ENCODE results near the gene PI4K2B. TPM values are rescaled to one million over a fixed set of nuclear protein-coding genes. Genes with fewer than 3 reads are reported as not detected.

The PI4K2B gene
- total RNA-seq, 2 experiments from 2014 or later, result 32.4 to 35.1 TPM

DNA sequence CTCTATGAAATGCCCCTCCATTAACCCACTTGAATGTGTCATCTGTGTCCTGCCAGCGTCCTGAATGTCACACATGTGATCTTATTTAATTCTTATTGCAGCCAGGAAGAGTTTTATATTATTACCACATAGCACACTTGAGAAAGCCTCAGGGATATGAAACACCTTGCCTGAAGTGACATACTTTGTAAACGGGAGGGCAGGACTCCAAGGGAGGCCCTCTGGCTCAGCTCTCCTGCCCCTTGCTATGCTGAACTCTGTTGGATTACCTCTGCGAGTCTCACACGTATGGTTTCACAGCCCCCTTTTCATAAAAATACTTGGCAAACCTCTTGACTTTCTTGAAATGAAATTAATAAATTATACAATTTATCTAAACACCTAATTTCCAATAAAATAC is 67.6 kb downstream of the PI4K2B start:
- no peaks in the 10 kb centered on the region for H3K36me3 Mint-ChIP-seq
- no peaks in the 10 kb centered on the region for H3K4me1 Mint-ChIP-seq
- no peak overlapping the region for H3K4me3 Mint-ChIP-seq
- POLR2A ChIA-PET, result no interaction called here
- no peak for DNase-seq
- no peak overlapping the region for H3K27ac Mint-ChIP-seq
- no peaks in the 10 kb centered on the region for H3K9me3 Mint-ChIP-seq
- ATAC-seq (ENCODE audit: low read depth), result no peak
- H3K27me3 Mint-ChIP-seq, result peaks cover 14% of the 10 kb centered on the region

DNA sequence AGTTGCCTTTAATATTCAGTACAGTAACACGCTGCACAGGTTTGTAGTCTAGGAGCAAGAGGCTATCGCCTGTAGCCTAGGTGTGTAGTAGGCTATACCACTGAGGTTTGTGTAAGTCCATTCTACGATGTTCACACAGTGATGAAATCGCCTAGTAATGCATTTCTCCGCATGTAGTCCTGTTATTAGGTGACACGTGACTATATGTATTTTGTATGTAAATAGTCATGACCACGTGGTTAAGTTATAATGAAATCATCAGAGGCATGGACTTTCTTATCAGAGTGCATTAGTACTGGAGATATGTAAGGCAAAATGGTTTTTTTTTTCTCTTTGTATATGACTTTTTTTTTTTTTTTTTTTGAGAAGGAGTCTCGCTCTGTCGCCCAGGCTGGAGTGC is 68.8 kb downstream of the PI4K2B start:
- H3K4me3 Mint-ChIP-seq, result no peak overlapping the region
- no peaks in the 10 kb centered on the region for H3K4me1 Mint-ChIP-seq
- H3K36me3 Mint-ChIP-seq, result no peaks in the 10 kb centered on the region
- DNase-seq, result no peak
- no peak for ATAC-seq (ENCODE audit: low read depth)
- no peak overlapping the region for H3K27ac Mint-ChIP-seq
- H3K9me3 Mint-ChIP-seq, result no peaks in the 10 kb centered on the region
- peaks cover 14% of the 10 kb centered on the region for H3K27me3 Mint-ChIP-seq
- POLR2A ChIA-PET, result no interaction called here

DNA sequence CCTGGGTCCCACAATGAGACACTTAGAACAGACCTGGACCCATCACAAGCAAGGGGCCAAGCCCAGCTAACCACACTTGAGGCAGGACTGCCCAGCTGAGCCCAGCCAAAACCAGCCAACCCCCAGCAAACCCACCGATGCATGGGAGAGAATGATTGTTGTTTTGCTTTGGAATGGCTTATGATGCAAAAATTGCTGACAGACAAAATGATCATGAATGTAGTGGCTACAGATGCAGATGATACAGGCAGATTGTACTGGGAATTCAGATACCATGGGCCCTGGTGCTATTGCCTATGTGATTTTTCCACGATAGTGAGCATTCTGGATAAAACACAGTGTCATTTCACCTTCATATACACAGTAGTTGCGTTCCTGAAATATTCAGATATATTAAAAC is 69.7 kb downstream of the PI4K2B start:
- DNase-seq (no peak), ATAC-seq (ENCODE audit: low read depth) (no peak)
- Mint-ChIP-seq H3K36me3 (no peaks in the 10 kb centered on the region), H3K27me3 (peaks cover 13% of the 10 kb centered on the region), H3K9me3 (no peaks in the 10 kb centered on the region), H3K27ac (no peak overlapping the region), H3K4me1 (no peaks in the 10 kb centered on the region), H3K4me3 (no peak overlapping the region)
- POLR2A ChIA-PET, result no interaction called here

DNA sequence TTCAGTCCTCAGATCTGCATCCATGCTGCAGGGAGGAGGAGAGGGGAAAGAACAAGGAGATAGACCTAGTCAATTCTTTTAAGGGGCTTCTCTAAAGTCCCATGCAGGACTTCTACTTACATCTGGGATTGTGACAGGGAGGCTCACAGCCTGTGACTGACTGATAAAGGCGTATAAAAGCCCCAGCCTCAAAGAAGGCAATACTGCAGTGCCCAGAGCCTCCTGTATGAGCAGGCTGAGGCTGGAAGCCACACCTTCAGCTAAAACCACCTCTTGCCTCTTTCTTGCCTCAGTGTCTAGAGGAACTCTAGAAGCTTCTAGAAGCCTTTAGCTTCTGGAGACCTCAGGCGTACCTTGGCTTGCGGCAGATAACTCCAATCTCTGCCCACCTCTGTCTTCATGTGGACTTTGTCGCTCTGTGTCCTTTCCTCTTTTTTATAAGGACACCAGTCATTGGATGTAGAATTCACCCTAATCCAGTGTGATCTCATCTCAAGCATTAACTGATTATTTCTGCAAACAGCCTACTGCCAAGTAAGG is 72.8 kb downstream of the PI4K2B start:
- H3K4me1 Mint-ChIP-seq, result peaks cover 1% of the 10 kb centered on the region
- DNase-seq, result no peak
- H3K9me3 Mint-ChIP-seq, result no peaks in the 10 kb centered on the region
- no peak overlapping the region for H3K4me3 Mint-ChIP-seq
- POLR2A ChIA-PET, result no interaction called here
- no peak overlapping the region for H3K27ac Mint-ChIP-seq
- no peaks in the 10 kb centered on the region for H3K36me3 Mint-ChIP-seq
- no peak for ATAC-seq (ENCODE audit: low read depth)
- H3K27me3 Mint-ChIP-seq, result peaks cover 10% of the 10 kb centered on the region

DNA sequence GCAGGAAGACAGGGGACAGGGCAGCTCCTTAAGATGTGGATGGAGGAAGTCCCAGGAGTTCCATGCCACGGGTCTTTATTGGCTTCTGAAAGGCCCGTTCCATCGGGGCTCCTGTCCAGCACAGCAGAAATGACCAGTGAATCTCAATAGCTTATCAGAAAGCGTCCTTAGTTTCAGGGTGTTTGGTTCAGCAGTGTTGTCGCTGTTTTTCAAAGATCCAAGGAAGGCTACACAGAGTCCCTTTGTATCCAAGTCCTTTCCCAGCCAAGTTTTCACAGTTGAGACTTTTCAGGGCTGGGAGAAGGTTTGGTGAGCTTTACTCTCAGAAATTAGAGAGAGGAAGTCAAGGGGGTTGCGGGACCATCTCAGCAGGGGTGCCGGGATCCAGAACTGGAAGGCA is 73.8 kb downstream of the PI4K2B start:
- no peaks in the 10 kb centered on the region for H3K9me3 Mint-ChIP-seq
- no peak for ATAC-seq (ENCODE audit: low read depth)
- peaks cover 5% of the 10 kb centered on the region for H3K4me1 Mint-ChIP-seq
- H3K27ac Mint-ChIP-seq, result no peak overlapping the region
- H3K36me3 Mint-ChIP-seq, result no peaks in the 10 kb centered on the region
- DNase-seq, result no peak
- POLR2A ChIA-PET, result no interaction called here
- peaks cover 10% of the 10 kb centered on the region for H3K27me3 Mint-ChIP-seq
- no peak overlapping the region for H3K4me3 Mint-ChIP-seq

DNA sequence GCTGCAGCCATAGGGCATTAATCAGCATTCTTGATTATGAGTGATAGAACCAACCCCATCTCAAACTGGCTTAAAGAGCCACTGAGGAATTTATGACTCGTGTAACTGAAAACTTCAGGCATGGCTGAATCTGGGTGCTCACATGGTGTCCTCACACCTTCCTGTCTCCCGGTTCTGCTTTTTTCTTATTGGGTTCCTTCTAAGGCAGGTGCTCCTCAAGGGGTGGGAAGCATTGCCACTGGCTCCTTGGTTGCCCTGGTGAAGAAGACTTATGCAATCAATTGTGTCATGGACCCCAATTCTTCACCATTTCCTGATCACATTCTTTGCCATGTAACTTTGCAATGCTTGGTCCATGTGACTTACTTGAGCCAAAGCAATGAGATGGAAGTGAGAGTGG is 74.5 kb downstream of the PI4K2B start:
- Mint-ChIP-seq H3K9me3 (no peaks in the 10 kb centered on the region), H3K36me3 (no peaks in the 10 kb centered on the region), H3K4me3 (no peak overlapping the region), H3K4me1 (peaks cover 7% of the 10 kb centered on the region), H3K27ac (peak overlapping the region; percentile 41), H3K27me3 (peaks cover 10% of the 10 kb centered on the region)
- no peak for ATAC-seq (ENCODE audit: low read depth)
- POLR2A ChIA-PET, result no interaction called here
- no peak for DNase-seq

DNA sequence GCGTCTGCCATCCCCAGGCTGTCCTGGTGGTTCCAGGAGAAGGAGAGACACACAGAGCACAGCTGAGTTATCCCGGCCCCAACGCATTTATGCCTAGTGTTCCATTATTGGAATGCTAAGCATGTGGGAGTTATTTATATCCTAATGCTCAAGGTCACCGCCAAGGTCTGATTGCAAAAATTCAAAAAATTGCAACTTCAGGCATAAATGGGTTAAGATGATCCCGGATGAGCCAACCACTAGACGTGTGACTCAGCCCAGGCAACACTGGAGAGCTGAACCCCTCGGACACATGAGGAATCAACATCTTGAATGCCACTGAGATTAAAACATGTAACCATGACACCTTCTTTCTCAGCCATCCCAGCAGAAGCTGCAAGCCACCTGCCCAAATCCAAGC is 74.9 kb downstream of the PI4K2B start:
- no peaks in the 10 kb centered on the region for H3K36me3 Mint-ChIP-seq
- H3K9me3 Mint-ChIP-seq, result no peaks in the 10 kb centered on the region
- H3K27ac Mint-ChIP-seq, result no peak overlapping the region
- POLR2A ChIA-PET, result no interaction called here
- H3K4me1 Mint-ChIP-seq, result peaks cover 11% of the 10 kb centered on the region
- H3K27me3 Mint-ChIP-seq, result peaks cover 7% of the 10 kb centered on the region
- H3K4me3 Mint-ChIP-seq, result no peak overlapping the region
- DNase-seq (no peak), ATAC-seq (ENCODE audit: low read depth) (no peak)

DNA sequence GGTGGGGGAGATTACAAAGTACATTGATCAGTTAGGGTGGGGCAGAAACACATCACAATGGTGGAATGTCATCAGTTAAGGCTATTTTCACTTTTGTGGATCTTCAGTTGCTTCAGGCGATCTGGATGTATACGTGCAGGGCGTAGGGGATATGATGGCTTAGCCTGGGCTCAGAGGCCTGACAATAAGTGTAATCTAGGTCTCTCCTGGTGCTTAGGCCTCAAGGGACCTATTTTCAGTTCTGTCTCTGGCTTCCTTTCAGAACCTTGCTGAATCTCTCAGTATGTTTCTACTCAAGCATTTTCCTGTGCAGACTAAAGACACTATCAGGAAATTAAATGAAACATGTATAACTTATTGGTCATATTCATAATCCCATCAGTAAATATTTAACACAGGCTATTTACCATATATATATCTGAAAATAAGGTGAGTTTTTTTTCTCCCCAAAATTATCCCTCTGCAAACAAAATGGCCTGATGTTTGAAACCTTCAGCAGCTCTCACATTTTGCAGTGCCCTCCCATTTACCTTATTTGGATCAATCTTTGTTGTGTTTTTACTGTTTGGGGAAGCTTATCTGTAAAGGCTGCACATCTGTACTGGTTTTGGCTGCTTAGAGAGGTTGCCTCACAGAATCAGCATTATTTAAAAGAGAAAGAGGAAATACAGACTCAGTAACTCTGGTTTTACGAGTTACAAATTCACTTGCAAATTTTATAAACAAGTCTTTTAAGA is 76.4 kb downstream of the PI4K2B start:
- peaks cover 2% of the 10 kb centered on the region for H3K36me3 Mint-ChIP-seq
- H3K4me3 Mint-ChIP-seq, result peak overlapping the region; percentile 31
- peaks cover 7% of the 10 kb centered on the region for H3K27me3 Mint-ChIP-seq
- H3K27ac Mint-ChIP-seq, result no peak overlapping the region
- no peak for ATAC-seq (ENCODE audit: low read depth)
- no peaks in the 10 kb centered on the region for H3K9me3 Mint-ChIP-seq
- H3K4me1 Mint-ChIP-seq, result peaks cover 16% of the 10 kb centered on the region
- DNase-seq, result no peak
- POLR2A ChIA-PET, result interaction anchor here (1.3 to 1.4 kb wide), 2 partner anchors 77 to 726 kb away, joined by 3 read pairs; partner anchors contain the start of genes DHX15 and PI4K2B

DNA sequence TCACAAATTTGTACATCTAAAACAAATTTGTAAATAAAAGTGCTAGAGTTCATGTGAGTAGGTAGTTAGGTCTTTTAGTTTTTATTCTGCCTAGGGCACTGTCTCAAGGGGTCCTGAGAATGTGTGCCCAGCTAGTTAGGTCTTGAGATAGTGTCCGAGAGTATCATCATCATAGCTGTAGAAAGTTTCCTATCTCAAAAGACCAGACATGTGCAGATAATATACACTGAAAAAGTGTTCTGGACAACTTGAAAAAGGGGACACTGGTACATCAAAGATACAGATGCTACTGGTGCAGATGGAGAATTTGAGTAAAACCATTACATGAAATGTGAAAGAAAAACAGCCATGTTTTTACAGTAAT is 77.0 kb downstream of the PI4K2B start:
- Mint-ChIP-seq H3K4me1 (peaks cover 16% of the 10 kb centered on the region), H3K27ac (no peak overlapping the region), H3K27me3 (peaks cover 7% of the 10 kb centered on the region), H3K36me3 (peaks cover 4% of the 10 kb centered on the region), H3K4me3 (no peak overlapping the region), H3K9me3 (no peaks in the 10 kb centered on the region)
- no peak for ATAC-seq (ENCODE audit: low read depth)
- no peak for DNase-seq
- POLR2A ChIA-PET, result interaction anchor here (1.3 kb wide), 1 partner anchor 727 kb away, joined by 3 read pairs; the partner anchor contains the start of gene DHX15

DNA sequence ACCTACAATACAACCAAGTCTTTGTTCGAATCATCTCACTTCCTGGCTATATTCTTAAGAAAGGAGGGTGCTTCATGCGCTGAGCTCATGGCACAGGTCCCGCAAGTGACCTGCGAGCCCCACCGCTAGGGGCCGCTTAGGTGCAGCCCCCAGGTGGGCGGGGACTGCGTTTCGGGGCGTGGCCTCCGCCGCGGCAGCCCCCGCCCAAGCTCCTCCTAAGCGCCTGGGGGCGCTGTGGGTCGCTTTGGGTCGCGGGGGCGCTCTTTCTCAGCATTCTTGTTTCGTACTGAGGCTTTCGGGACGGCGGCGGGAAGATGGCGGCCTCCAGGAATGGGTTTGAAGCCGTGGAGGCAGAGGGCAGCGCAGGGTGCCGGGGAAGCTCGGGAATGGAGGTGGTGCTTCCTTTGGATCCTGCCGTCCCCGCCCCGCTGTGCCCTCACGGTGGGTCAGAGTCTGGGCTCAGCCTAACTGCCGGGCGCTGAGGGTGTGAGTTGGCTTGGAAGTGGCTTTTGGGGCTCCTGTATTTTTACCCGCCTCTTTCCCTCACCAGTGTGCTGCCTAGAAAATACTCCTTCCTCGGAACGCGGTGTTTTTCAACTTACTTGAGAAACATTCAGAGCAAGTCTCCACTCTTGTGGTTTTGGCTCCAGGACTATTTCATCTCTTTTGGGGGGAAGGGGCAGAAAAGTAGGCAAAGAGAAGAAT is 78.8 kb downstream of the PI4K2B start, which contains the start of gene ZCCHC4:
Gene ZCCHC4, plus strand, starts transcription at position 279 of the 705 bp plus-strand sequence. Its CDS starts 36 bp downstream, at position 315.
- peaks cover 7% of the 10 kb centered on the region for H3K36me3 Mint-ChIP-seq
- H3K4me3 Mint-ChIP-seq, result peak within 1 kb of the TSS; percentile 99
- ATAC-seq (ENCODE audit: low read depth), result peak; percentile 97
- POLR2A ChIA-PET, result interaction anchor here (0.7 to 2.5 kb wide), 11 partner anchors 8 to 728 kb away, joined by 3 to 44 read pairs (median 6); partner anchors contain the start of genes ANAPC4, DHX15, PI4K2B and SEPSECS
- peaks cover 7% of the 10 kb centered on the region for H3K27me3 Mint-ChIP-seq
- no peaks in the 10 kb centered on the region for H3K9me3 Mint-ChIP-seq
- peak; percentile 97 for DNase-seq
- peak within 1 kb of the TSS; percentile 95 for H3K27ac Mint-ChIP-seq
- H3K4me1 Mint-ChIP-seq, result peaks cover 23% of the 10 kb centered on the region

DNA sequence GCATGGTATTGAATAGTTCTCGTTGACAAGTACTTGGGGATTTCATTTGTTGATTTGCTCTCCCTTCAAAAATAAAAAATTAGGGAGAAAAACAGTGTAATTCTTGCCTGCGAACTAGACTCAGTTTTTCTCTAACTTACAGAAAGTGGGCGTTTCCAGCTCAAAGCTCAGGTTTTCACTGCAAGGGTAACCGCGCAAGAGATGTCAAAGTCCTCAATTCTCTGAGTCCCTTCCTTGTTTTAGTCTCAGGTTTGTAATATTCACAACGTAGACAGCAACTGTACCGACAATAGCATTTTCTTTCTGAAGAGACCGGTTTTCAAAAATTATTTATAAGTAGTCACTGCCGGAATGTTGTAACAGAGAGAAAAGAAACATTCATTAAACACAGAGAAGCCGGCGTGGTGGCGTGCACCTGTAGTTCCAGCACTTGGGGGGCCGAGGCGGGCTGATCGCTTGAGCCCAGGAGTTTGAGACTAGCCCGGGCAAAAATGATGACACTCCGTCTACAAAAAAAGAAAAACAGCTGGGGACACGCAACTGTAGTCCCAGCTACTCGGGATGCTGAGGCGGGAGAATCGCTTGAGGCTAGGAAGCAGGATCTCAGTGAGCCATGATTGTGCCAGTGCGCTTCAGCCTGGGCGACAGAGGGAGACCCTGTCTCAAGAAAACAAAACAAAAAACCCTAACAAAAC is 79.5 kb downstream of the PI4K2B start:
- Mint-ChIP-seq H3K4me3 (peak overlapping the region; percentile 99), H3K27ac (peak overlapping the region; percentile 95), H3K27me3 (peaks cover 6% of the 10 kb centered on the region), H3K36me3 (peaks cover 9% of the 10 kb centered on the region), H3K9me3 (no peaks in the 10 kb centered on the region), H3K4me1 (peaks cover 23% of the 10 kb centered on the region)
- ATAC-seq (ENCODE audit: low read depth) (no peak), DNase-seq (no peak)
- POLR2A ChIA-PET, result interaction anchor here (0.7 to 2.5 kb wide), 10 partner anchors 15 to 729 kb away, joined by 3 to 44 read pairs (median 8); partner anchors contain the start of genes ANAPC4, DHX15, PI4K2B and SEPSECS

DNA sequence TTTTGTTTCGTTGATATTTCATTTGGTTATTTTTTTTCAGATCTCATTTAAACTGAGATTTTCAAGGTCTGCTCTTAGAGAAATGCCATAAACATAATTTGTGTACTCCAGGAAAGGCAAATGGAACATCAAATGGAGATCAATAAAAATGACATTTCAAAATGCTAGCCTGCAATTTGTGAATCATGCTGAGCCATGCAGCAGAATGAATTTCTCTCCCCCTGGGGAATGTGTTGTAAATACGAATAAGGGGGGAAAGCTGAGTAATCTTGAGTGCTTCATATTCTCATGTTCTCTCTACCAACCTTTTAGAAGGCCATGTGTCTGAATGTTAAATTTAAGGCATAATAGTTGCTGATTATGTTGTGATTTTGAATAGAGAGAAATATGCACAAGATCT is 86.5 kb downstream of the PI4K2B start:
- Mint-ChIP-seq H3K4me1 (peaks cover 27% of the 10 kb centered on the region), H3K9me3 (no peaks in the 10 kb centered on the region), H3K36me3 (peaks cover 15% of the 10 kb centered on the region), H3K4me3 (peak overlapping the region; percentile 52), H3K27ac (peak overlapping the region; percentile 69), H3K27me3 (no peaks in the 10 kb centered on the region)
- ATAC-seq (ENCODE audit: low read depth), result no peak
- DNase-seq, result no peak
- POLR2A ChIA-PET, result interaction anchor here (1.1 kb wide), 1 partner anchor 8 kb away, joined by 4 read pairs; the partner anchor contains the start of gene ZCCHC4

DNA sequence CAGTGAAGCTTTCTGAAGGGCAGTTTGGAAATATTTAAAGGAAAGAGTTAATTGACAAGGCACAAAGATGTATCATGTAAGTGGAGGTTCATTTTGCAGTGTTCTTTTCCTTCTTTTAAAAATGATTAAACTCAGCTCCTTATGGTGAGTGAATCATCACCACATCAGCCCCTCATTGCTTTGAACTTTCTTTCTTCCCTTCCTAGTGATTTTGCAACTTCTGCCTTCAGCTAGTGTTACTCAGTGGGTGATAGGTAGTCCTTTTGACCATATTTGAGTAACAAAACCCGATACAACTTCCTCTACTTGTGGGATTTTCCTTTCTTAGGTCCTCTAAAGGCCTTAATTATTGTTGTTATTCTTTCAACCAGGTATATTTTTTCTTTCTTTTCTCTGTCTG is 86.9 kb downstream of the PI4K2B start:
- Mint-ChIP-seq H3K4me1 (peaks cover 27% of the 10 kb centered on the region), H3K36me3 (peaks cover 13% of the 10 kb centered on the region), H3K9me3 (no peaks in the 10 kb centered on the region), H3K27ac (peak overlapping the region; percentile 69), H3K4me3 (peak overlapping the region; percentile 52), H3K27me3 (no peaks in the 10 kb centered on the region)
- POLR2A ChIA-PET, result interaction anchor here (1.1 kb wide), 1 partner anchor 9 kb away, joined by 4 read pairs; the partner anchor contains the start of gene ZCCHC4
- ATAC-seq (ENCODE audit: low read depth) (peak; percentile 76), DNase-seq (no peak)
